Left lobe of liver (tissue), 2 donors: ENCODE measurements around the gene C17orf50. TPM values are rescaled to one million over a fixed set of nuclear protein-coding genes. Genes with fewer than 3 reads are reported as not detected.

Experiments used
- ATAC-seq: fragments of 200-7000 bp; cut with Tn5 transposase; one replicate; pipeline ENCODE4 v1.9.1; 2020; ENCODE audit warnings: mild to moderate bottlenecking, moderate library complexity
- DNase-seq: peaks from one replicate; pipeline ENCODE4 v3.0.0-alpha.2; 2020; ENCODE audit warnings: low spot score
- total RNA-seq: library from RNA; stranded (reverse); gene quantifications from one replicate; pipeline ENCODE4 v1.2.1, GENCODE V29; 2021
- donor health status: DM: no; HTN: no; CAD: no; lungs with moderate emphysema.
- donor health status: DM: no; HTN: yes; CAD: no.

C17orf50 gene
- not detected for total RNA-seq

DNA sequence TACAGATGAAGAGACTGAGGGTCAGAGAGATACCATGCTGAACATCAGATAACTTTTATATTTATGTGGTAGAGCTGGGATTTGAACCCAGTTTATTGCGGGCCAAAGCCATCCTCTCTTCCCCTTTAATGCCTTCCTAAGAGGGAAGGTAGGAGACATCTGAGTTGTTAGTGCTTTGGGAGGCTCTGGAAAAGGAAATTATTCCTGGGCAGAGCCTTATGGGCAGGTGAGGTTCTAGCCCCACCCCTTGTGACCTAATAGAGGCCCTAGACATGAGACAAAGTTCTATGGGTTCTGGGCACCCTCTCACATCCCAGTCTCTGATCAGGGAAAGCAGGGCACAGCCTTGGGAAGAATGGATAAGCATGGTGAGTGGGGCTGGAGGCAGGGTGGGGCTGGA is at the start of gene C17orf50:
Gene C17orf50 (plus strand): TSS at position 301 of the 400 bp plus-strand sequence. CDS start 55 bp downstream, at position 356.
- ATAC-seq (no peak), DNase-seq (no peak)

DNA sequence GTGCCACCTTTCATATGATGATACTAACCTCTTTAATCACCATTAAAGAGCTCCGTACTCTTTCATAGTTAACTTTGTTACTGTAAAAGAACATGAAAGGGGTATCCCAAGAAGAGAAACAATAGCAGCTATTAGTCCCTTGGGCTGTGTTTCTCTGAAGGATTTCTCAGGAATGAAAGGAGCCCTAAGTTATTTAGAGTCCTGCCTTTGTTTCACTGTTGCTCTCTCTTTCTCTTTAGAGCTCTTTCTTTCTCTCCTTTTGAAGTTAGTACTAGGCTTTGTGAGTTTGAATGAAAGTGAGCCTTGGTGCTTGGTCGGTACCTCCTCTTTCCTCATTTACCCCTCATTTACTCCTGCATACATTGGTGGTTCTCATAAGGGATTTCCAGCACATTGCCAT is 49.7 kb upstream of the C17orf50 start:
- ATAC-seq (no peak), DNase-seq (no peak)

DNA sequence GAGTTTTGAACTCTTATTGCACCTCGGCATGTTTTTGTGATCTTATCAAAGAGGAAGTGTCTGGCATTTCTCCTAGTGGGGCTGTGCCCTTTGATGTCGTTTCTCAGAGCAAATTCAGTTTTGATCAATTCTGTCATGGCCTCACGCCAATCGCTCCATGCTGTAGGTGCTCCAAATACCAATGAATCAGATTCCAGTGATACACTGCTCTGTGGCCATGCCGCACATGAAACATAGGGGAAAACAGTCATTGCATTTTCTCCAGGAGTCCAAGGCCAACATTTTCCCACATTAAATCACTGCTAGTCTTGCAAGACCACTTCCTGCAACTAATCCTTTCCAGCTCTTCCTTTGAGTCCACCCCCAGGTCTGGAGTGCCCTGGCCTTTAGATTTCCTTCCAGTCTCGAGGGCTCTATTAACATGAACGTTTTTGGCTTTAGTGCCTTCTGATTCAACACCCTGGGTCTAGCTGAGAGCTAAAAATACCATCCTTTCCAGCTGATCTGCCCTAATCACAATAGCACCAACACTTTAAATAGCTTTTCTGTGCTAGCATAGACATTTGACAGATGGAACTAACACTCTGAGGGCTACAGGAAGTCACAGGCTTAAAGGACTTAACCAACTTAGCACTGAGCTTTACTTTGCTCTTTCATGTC is 47.5 kb upstream of the C17orf50 start:
- DNase-seq (peak; percentile 90), ATAC-seq (peak; percentile 72)

DNA sequence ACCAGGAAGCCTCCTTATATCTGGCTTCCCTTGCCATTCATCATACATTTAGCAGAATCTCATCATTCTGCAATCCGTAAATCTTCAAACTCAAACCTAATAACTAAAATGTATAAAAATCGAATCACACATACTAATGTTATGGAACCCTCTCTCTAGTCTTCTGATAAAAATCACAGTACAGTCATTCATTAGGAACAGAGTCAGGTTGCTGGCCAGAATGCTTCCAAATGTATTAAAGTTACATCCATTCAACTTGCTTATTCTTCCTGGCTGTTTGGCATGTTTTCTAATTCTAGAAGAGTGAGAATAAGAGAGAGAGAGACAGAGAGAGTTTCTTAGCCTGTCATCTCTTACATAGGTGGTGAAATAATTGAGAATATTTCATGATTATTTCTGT is 45.7 kb upstream of the C17orf50 start:
- DNase-seq (no peak), ATAC-seq (no peak)

DNA sequence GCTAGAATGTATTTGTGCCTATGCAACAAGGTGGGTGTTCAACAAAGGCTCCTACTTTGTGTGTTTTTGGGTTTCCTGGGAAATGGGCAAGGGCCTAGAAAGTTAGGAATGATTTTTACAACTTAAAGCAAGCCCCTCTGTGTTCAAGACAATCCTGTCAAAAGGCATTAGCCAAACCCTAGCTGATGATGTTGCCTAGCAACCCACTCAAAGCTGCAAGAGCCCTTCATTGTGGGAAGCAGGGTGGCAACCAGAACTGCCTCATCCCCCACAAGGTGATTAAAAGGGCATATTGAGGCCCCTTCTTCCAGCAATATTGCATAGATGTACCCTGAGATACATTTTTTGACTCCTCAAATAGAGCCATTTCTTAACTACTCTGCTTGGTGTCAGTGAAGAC is 45.3 kb upstream of the C17orf50 start:
- ATAC-seq (no peak), DNase-seq (no peak)

DNA sequence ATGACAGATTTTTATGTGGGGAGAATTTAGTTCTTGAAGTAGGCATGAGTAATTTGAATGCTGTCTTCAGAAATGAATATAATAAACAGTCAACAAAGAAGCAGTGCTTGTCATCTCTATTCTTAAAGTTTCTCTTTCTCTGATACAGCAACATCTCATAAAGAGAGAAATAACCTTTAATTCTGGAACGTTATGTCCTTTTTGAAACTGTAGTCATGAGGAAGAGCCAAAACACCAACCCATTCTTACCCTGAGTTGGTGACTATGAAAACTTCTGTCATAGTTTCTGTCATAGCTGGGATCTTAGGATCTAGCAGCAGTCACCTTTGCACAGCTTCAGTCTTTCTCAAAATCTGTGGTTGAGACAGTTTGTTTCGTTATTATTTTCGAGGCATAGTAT is 44.5 kb upstream of the C17orf50 start:
- no peak for ATAC-seq
- DNase-seq, result no peak

DNA sequence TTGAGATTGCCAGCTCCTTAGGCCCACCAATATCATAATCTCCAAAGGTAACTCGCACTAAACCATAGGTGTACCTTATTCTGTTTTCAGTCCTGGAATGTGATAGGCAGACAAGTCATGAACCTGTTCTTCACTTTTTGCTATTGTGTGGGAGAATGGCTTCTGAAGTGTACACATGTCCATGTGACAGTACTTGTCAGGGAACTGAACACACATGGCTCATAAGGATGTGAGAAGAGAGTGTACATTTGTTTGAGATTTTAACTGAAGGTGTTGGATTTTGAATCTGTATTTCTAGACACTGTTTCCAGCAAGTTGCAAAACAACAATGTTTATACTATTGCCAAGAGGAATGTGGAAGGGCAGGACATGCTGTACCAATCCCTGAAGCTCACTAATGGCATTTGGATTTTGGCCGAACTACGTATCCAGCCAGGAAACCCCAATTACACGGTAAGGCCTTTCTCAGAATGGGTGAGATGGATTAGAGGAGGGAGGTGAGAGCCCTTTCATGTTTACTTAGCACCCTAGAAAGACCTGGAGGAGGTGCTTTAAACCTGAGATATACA is 43.7 kb upstream of the C17orf50 start:
- DNase-seq (peak; percentile 72), ATAC-seq (peak; percentile 76)

DNA sequence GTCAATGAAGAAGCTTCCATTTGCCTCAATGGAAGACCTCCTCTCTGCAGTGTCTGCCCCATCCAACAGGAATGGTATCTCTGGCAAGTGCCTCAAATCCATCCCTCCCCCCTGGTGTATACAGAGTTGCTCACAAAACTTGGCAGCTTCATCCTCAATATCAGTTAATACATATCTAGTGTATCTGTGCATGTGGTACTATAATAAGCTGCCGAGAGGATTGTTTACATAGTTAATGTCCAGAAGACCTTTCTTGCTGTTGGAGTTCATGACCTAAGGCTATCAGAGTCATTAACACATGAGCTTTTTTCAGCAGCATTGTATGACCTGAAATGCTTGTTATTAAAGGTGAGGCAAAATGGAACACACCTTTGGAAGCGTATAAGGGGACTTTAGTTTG is 43.2 kb upstream of the C17orf50 start:
- ATAC-seq (peak; percentile 57), DNase-seq (no peak)

DNA sequence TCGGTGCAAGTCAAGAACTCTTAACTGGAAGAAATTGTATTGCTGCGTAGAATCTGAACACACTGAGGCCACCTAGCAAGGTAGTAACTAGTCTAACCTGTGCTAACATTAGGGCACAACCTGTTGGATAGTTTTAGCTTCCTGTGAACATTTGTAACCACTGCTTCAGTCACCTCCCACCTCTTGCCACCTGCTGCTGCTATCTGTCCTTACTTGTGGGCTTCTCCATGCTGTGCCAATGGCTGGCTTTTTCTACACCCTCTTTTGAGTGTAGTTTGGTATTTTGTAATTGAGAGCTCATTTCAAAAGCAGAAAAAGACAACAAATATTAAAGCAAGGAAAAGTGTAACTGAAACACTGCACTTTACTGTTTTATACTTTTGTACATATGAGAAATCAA is 37.0 kb upstream of the C17orf50 start:
- ATAC-seq (no peak), DNase-seq (no peak)

DNA sequence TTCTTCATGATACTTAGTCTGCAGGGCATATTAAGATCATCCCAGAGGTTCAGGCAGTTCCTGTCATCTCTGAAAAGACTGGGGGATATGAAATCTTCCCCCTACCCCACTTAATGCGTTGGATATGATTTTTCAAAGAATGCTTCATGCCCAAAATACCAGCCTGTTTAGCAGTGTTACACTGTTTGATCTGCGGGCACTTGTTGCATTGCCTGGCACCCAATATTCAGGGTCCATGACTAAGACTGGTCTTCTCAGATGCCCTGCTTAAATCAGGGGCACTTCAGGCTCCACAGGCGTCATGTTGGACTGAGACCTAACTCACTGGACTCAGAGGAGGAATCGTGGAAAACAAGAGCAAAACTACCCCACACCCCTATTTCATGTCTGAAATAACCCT is 35.6 kb upstream of the C17orf50 start:
- no peak for ATAC-seq
- no peak for DNase-seq

DNA sequence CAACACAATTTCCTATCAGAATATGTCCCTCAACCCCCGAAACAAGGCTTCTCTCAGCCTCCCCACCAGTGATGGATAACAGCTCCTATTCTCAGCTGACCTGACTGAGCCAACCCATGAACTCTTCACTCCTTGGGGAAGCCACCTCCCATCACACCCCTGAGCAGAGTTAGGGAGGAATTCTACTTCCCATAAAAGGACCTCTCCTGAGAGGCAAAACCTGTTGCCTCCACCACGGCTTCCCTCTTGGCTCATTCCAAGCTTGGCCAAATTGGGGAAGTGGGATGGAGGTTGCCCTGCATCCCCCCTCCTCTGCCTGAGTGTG is 34.9 kb upstream of the C17orf50 start:
- ATAC-seq, result no peak
- DNase-seq, result no peak

DNA sequence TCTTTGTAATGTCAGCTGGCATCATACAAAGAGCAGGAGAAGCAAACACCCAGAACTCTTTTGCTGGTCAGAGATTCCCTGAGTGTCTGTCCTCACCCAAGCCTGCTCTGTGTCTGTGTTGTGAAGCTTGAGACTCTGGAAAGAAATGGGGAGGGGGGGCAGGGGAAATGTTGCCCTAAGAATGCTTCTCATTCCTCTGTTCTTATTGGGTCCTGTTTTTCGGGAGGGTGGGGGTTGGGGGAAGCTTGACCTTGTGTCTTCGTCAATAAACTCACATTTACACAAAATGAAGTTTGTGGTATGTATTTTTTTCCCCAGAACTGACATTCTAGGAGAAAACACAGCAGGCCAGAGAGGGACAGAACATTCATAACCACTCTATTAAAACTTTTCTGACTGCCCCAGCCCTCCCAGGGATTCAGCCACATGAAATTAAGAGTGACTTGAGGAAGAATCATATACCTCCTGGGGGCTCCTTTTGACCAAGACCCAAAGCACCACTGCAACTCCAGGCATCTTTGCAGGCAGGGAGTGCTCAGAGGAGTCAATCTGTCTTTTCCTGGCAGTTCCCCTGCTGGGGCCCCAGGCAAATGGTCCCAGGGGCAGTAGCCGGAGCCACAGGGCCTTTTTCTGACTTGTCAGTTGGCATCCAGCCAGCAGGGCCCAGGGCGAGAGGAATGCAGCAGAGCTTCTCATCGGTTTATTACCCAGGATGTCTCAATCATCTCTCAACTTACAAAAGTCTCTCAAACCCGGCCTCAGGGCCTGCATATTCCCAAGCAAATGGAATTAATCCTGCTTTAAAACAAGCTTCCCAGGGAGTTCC is 34.3 kb upstream of the C17orf50 start:
- no peak for ATAC-seq

DNA sequence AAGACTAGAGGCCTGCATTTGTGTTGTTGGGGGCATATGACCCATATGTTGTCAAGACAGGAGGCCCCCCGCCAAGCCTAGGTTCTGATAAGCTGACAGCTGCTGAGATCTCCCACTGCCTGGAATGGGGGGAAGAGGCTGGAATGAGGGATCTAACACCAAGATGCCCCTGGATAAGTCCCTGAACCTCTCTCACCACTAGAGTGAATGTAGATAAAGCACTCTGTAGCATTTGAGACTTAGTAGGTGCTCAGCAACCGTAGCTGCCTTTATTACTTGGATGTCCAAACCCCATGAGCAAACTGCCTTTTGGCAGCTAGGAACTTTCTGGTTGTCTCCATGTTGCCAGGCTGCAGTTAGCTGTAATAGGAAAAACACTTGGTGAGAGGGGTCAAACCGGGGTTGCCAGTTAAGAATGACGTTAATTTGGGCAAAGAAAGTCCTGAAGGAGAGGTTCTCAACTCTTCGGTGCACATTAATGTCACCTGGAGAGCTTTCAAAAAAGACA is 33.7 kb upstream of the C17orf50 start:
- DNase-seq (no peak), ATAC-seq (no peak)

More for the DNA sequence above, 34.3 kb upstream of the C17orf50 start:
- DNase-seq, result no peak

DNA sequence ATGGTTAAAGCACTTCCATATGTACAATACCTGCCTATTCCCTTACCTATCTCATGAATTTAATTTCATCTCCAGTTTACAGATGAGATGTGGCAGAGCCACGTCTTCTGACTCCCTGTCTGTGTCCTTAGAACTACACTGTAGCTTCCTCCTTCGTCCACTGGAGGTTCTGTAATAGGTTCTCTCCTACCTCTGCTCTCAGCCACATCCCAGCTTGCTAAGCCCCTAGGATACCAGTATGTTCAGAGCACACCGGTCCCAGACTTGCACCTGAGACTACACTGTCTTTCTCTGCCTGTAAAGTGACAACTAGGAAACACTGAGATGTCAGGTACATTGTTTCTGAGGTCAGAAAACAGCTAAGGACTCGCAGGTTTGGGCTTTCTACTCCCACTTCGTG is 33.1 kb upstream of the C17orf50 start:
- DNase-seq, result no peak
- ATAC-seq, result no peak

DNA sequence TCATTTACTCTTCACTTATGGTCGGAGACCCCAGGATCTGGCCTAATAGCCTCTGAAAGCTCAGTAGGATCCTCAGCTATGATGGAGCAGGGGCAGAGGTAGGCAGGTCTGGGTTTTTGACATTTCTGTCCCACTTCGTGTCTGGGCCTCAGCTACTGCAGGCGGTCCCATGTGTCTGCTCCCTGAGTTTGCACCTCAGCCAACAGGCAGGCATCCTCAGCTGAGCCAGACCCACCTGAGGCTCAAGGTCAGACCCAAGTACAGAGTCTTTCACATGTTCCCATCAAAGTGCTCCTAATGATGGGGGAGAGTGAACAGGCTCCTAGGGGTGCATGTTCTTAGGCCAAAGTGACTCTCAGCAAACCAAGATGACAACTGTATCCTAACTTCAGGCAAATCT is 32.1 kb upstream of the C17orf50 start:
- no peak for DNase-seq
- no peak for ATAC-seq

DNA sequence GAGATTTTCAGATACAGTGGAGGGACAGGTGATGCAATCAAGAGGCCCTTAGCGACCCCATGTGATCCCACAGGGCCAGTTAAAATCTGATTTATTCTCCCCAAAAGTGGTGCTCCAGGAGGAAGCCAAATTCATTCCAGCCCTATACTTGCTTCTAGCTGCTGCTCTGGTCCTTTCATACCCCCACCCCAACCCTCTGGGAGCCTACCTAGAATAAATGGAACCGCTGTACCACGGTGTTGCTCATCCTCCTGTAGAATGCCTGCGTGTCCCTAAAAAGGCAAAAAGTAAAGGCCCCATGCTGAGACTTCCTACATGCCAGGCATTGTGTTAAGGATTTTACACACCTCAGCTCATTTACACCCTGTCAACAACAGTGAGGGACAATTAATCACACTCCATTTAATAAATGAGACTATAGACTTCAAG is 31.3 kb upstream of the C17orf50 start:
- ATAC-seq (no peak), DNase-seq (peak; percentile 31)

DNA sequence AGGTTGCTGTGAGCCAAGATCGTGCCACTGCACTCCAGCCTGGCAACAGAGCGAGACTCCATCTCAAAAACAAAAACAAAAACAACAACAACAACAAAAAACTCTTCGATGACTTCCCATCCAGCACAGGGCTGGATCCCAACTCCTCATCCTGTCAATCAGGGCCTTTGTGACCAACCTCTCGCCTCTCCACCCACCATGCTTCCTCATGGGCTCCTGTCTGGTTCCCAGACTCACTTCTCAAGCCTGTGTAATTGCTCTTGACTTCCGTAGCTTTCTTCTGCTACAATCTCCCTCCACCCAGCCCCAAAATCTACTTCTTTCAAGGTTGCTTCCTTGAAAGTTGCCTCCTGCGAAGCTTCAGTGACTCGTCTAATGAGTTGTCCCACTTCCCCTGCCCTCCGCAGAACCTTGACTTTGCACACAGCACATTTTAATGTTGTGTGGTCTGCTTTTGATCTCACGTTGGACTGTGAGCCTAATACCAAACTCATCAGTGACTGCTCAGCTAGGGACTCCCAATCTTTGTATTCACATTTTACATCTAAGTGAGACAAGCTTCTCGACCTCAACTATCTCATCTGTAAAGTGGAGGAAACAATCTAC is 30.2 kb upstream of the C17orf50 start:
- DNase-seq (peak; percentile 5), ATAC-seq (no peak)

DNA sequence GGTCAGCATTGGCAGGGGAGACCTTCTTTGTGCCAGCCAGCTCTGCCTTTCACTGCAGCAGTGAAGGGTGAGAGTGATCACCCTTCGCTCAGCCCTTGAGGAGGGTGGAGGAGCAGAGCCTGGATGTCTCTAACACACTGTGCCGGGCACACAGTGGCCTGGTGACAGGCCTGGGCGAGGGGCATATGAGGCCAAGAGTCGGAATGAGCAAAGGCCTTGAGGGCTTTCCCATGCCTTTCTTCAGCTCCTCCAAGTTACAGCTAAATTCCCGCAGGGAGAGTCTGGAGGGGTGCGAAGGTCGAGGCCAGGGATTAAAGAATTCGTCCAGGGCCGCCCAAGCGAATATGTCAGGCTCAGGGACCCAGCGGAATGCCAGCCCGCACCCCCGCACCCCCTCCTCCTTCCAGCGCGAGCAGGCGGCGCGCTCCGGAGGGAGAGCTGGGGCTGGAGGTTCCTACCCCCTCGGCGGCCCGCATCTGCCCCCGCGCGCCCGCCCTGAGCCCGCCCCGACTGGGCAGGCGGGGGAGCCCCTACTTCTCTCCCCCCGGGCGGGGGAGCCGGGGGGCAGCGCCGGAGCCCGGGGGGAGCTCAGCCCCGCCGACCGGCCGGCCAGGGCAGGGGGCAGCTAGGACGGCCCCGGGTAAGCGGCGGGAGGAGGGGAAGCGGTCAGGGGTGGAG is 29.3 kb upstream of the C17orf50 start, which contains the start of gene RASL10B:
Gene RASL10B (plus strand): TSS at position 401 of the 678 bp plus-strand sequence. CDS start 3,546 bp downstream, outside the sequence.
- peak; percentile 44 for DNase-seq
- peak; percentile 89 for ATAC-seq

DNA sequence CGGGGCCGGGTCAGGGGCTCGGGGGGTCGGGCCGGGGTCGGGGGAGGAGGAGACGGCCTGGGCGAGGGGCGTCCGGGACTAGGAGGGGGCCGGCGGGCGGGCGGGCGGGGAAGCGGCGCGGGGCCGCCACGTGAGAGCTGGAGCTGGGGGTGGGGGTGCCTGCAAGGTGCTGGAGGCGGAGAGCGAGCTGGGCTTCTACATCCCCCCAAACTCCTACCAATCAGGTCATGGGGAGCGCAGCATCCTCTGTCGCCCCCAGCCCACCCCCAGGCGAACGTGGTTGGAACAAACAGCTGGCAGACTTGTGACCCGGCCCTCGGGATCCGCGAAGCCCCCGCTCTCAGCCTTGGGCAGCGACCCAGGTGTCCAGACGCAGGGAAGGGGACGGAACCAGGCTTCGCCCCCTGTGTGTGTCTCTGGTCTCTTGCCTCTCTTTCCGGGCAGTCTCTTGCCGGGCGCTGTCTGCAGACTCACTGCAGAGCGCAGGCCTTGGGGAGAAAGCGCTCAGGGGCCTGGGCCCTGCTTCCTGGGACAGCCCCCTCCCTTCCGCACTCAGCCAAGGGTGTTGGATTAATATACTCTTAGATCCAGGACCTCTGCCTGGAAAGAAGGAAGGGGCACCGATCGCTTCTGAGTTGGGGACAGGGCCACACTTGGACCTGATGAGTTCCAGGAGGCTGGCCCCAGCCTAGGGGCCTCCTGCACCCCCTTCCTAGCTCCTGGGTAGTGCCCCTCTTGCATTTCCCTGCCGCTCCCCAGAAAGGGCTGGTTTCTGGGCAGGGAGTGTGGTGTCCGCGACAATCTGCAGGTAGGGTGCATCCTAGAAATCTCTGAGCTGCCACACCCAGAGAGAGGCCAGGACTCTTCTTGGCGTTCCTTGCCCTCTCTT is 28.5 kb upstream of the C17orf50 start:
- ATAC-seq, result peak; percentile 12
- DNase-seq, result peak; percentile 42

DNA sequence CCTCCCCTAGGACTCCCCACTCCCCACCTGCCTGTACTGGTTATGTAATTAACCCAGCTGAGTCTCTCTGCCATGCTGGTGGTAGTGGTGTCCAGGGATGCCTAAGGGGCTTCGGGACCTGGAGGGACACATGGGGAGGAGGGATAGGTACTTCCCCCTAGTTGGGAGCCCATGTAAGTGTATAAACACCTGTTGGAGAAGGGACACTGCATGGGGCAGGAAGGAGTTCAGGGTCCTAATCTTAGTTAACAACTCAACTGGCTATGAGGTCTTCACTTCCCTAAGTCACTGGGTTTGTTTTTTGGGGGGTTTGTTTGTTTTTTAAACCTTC is 27.9 kb upstream of the C17orf50 start:
- ATAC-seq (no peak), DNase-seq (no peak)
